ENCODE measurements around the gene KIAA1328. TPM values are rescaled to one million over a fixed set of nuclear protein-coding genes. Genes with fewer than 3 reads are reported as not detected.

Gene KIAA1328
- total RNA-seq, 1 donor from 2014 or later = 11.9 TPM

DNA sequence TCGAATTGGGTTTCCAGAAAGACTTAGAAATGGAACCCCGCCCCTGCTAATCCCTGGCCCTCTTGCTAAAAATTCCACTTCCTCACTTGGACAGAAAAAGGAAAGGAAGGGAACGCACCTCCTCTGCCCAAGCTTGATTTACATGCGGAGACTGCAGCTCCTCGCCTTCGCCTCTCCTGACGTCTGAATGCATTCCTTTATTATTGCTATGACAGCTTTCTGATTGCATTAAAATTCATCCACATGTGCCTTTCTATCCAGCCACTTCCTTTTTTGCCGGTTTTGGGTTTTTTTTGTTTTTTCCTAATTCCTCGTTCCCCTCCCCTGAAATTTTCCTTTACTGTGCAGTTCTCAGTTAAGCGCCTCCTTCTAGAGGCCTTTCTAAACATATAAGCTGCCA lies 448.9 kb downstream of the KIAA1328 start:
- Histone ChIP-seq H3K9me3 (no peaks in the 10 kb centered on the region), H3K4me1 (no peaks in the 10 kb centered on the region), H3K36me3 (no peaks in the 10 kb centered on the region), H3K4me3 (no peak overlapping the region), H3K27ac (no peak overlapping the region), H3K27me3 (peaks cover 37% of the 10 kb centered on the region)
- TF ChIP-seq, protein P1, sequence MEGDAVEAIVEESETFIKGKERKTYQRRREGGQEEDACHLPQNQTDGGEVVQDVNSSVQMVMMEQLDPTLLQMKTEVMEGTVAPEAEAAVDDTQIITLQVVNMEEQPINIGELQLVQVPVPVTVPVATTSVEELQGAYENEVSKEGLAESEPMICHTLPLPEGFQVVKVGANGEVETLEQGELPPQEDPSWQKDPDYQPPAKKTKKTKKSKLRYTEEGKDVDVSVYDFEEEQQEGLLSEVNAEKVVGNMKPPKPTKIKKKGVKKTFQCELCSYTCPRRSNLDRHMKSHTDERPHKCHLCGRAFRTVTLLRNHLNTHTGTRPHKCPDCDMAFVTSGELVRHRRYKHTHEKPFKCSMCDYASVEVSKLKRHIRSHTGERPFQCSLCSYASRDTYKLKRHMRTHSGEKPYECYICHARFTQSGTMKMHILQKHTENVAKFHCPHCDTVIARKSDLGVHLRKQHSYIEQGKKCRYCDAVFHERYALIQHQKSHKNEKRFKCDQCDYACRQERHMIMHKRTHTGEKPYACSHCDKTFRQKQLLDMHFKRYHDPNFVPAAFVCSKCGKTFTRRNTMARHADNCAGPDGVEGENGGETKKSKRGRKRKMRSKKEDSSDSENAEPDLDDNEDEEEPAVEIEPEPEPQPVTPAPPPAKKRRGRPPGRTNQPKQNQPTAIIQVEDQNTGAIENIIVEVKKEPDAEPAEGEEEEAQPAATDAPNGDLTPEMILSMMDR (IDR thresholded peaks at IDR 0.05) = no peak
- DNase-seq (no peak), ATAC-seq (no peak)
- intact Hi-C loops (cut with DNase I) = no loop called here

Other genes starting within 250 kb of the KIAA1328 start
- gene TPGS2, start 125 bp upstream of the KIAA1328 start, total RNA-seq = 57.6 TPM

All from upper lobe of right lung (tissue), 1 donor.